ENCODE results near the gene LRRC73.

DNA sequence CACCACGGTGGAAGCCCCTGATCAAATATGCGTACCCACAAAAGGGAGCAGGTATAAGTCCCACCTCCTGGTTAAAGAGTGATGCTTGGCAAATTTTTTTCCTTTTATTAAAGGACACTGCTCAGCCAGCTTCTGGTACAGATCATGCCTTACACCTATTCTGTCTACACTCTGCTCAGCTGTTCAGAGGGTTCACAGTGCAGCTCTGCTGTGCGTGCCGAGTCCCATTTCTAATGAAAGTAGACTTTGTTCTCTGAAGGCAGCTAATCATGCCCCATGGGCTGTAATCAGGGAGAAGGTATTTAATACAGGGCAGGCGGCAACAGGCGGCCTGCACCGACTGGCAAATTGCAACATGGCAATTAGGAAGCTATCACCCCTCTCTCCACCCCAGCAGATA lies 16.3 kb downstream of the LRRC73 start:
- TF ChIP-seq, protein P1, sequence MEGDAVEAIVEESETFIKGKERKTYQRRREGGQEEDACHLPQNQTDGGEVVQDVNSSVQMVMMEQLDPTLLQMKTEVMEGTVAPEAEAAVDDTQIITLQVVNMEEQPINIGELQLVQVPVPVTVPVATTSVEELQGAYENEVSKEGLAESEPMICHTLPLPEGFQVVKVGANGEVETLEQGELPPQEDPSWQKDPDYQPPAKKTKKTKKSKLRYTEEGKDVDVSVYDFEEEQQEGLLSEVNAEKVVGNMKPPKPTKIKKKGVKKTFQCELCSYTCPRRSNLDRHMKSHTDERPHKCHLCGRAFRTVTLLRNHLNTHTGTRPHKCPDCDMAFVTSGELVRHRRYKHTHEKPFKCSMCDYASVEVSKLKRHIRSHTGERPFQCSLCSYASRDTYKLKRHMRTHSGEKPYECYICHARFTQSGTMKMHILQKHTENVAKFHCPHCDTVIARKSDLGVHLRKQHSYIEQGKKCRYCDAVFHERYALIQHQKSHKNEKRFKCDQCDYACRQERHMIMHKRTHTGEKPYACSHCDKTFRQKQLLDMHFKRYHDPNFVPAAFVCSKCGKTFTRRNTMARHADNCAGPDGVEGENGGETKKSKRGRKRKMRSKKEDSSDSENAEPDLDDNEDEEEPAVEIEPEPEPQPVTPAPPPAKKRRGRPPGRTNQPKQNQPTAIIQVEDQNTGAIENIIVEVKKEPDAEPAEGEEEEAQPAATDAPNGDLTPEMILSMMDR (IDR thresholded peaks at IDR 0.05 in 4 of 5, conservative IDR thresholded peaks at IDR 0.05 in 1 of 5) = no peak
- TF ChIP-seq POLR2A (IDR thresholded peaks at IDR 0.05) = no peak

Measured in gastrocnemius medialis (tissue), 4 donors.